ENCODE results near the gene S100A4. TPM values are rescaled to one million over a fixed set of nuclear protein-coding genes. Genes with fewer than 3 reads are reported as not detected.
A peak's percentile ranks its signal among the peaks of the same experiment; 100 is the strongest.

Gene S100A4
- total RNA-seq, 1 donor from 2014 or later = 2.8 TPM

DNA sequence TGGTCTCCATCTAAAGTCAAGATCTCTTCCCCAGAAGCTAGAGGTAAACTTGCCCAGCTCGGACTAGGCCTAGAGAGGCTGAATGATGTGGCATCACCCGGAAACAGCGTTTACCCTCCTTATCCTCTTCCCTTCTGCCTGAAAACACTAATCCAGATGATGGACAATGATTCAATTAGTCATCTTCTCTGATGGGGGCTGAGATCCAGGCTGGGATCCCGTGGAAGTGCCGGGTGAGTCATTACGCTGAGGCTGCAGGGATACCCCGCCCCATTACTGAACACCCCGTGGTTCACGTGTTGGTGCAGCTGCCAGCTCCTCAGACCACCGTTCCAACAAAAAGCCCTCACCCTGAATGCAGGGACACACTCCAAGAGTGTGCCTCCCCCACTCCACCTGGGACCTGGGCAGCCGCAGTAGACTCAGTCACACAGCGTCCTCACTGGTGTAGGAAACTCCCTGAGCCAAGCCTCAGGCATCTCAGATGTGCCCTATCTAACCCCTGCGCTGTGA is 11.9 kb downstream of the S100A4 start:
- H3K4me3 Mint-ChIP-seq (ENCODE audit: unreplicated experiment) = peak overlapping the region; percentile 13

DNA sequence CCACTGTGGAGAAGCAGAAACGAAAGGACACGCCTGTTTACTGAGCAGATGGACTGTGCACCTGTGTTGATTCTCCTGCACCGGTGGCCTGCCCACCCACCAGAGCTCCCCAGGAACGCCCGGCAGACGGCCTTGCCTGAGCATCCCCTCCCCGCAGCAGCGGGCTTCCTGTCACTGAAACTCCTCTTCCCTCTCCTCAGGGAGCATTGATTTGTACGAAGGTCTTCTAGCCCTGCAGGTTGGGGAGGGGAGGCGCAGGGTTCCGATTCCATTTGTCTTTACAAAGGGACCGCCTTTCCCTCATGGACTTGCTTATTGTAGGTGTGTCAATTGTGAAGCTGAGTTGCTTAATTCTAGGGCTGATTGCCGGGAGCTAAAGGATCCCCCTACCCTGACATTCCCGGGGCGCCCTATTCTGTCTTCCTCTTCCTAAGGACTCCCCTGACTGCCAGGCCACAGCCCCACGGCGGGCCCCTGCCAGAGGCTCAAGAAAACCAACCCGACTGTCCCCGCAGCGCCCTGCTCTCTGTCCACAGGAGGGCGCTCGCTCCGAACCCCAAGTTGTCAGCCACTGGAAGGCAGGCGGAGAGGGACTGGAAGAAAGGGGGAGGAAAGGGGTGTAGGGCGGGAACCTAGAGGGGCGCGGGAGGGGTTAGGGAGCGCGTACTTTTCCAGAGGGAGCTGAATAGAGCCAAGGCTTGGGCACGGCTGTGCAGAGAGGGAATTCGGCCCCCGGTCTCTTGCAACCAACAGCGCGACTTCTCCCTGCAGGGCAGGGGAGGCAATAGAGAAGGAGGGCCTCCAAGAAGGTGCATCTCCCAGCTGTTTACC is 12.6 kb downstream of the S100A4 start:
- Mint-ChIP-seq H3K9me3 (ENCODE audit: unreplicated experiment) (no peaks in the 10 kb centered on the region), H3K27ac (ENCODE audit: unreplicated experiment) (no peak overlapping the region), H3K27me3 (ENCODE audit: unreplicated experiment) (peaks cover 8% of the 10 kb centered on the region), H3K36me3 (ENCODE audit: low read depth, unreplicated experiment) (no peaks in the 10 kb centered on the region), H3K4me1 (ENCODE audit: unreplicated experiment) (peaks cover 17% of the 10 kb centered on the region), H3K4me3 (ENCODE audit: unreplicated experiment) (peak overlapping the region; percentile 13)
- DNase-seq (ENCODE audit: low spot score) = peak; percentile 85
- TF ChIP-seq, protein P1, sequence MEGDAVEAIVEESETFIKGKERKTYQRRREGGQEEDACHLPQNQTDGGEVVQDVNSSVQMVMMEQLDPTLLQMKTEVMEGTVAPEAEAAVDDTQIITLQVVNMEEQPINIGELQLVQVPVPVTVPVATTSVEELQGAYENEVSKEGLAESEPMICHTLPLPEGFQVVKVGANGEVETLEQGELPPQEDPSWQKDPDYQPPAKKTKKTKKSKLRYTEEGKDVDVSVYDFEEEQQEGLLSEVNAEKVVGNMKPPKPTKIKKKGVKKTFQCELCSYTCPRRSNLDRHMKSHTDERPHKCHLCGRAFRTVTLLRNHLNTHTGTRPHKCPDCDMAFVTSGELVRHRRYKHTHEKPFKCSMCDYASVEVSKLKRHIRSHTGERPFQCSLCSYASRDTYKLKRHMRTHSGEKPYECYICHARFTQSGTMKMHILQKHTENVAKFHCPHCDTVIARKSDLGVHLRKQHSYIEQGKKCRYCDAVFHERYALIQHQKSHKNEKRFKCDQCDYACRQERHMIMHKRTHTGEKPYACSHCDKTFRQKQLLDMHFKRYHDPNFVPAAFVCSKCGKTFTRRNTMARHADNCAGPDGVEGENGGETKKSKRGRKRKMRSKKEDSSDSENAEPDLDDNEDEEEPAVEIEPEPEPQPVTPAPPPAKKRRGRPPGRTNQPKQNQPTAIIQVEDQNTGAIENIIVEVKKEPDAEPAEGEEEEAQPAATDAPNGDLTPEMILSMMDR (IDR thresholded peaks at IDR 0.05; ENCODE audit: unreplicated experiment) = peak; percentile 78

More for the DNA sequence above, 11.9 kb downstream of the S100A4 start:
- peaks cover 17% of the 10 kb centered on the region for H3K4me1 Mint-ChIP-seq (ENCODE audit: unreplicated experiment)
- H3K9me3 Mint-ChIP-seq (ENCODE audit: unreplicated experiment) = no peaks in the 10 kb centered on the region
- peaks cover 12% of the 10 kb centered on the region for H3K27me3 Mint-ChIP-seq (ENCODE audit: unreplicated experiment)
- H3K36me3 Mint-ChIP-seq (ENCODE audit: low read depth, unreplicated experiment) = no peaks in the 10 kb centered on the region
- TF ChIP-seq, protein P1 (IDR thresholded peaks at IDR 0.05; ENCODE audit: unreplicated experiment) = no peak
- no peak for DNase-seq (ENCODE audit: low spot score)
- H3K27ac Mint-ChIP-seq (ENCODE audit: unreplicated experiment) = no peak overlapping the region

DNA sequence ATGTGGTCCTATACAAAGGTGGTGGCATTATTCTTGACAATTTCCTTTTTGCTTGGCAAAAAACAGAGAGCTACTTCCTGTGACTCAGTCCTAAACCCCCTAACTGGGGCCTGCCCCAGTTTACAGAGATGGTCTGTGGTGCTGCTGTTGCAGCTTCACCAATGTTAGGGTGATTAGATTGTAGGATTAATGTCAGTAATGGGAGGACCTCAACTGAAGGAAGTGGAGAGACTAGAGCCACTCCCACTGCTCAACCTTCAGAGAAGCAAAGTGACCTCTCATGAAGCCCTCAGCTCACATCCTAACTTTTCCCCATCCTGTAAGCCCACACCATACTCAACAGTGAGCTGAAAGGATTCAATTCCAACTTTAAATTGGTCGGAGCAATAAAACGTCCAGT is 13.4 kb downstream of the S100A4 start:
- H3K36me3 Mint-ChIP-seq (ENCODE audit: low read depth, unreplicated experiment) = no peaks in the 10 kb centered on the region
- peak overlapping the region; percentile 13 for H3K4me3 Mint-ChIP-seq (ENCODE audit: unreplicated experiment)
- no peak overlapping the region for H3K27ac Mint-ChIP-seq (ENCODE audit: unreplicated experiment)
- peaks cover 7% of the 10 kb centered on the region for H3K27me3 Mint-ChIP-seq (ENCODE audit: unreplicated experiment)
- TF ChIP-seq, protein P1 (IDR thresholded peaks at IDR 0.05; ENCODE audit: unreplicated experiment) = no peak
- no peaks in the 10 kb centered on the region for H3K9me3 Mint-ChIP-seq (ENCODE audit: unreplicated experiment)
- DNase-seq (ENCODE audit: low spot score) = no peak
- H3K4me1 Mint-ChIP-seq (ENCODE audit: unreplicated experiment) = peaks cover 17% of the 10 kb centered on the region

DNA sequence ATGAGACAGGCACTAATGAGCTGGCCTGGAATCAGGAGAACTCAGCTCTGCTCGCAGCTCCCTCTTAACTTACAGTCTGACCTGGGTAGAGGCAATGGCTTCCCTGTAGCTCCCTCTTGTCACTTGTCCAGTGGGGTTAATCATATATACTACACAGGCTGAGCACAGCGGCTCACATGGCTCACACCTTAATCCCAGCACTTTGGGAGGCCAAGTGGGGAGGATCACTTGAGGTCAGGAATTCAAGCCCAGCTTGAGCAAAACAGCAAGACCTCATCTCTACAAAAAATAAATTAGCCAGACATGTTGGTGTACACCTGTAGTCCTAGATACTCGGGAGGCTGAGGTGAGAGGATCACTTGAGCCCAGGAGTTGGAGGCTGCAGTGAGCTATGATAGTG is 14.0 kb downstream of the S100A4 start:
- TF ChIP-seq, protein P1 (IDR thresholded peaks at IDR 0.05; ENCODE audit: unreplicated experiment) = no peak
- Mint-ChIP-seq H3K27ac (ENCODE audit: unreplicated experiment) (no peak overlapping the region), H3K9me3 (ENCODE audit: unreplicated experiment) (no peaks in the 10 kb centered on the region), H3K27me3 (ENCODE audit: unreplicated experiment) (peaks cover 7% of the 10 kb centered on the region), H3K36me3 (ENCODE audit: low read depth, unreplicated experiment) (no peaks in the 10 kb centered on the region), H3K4me1 (ENCODE audit: unreplicated experiment) (peaks cover 17% of the 10 kb centered on the region), H3K4me3 (ENCODE audit: unreplicated experiment) (no peak overlapping the region)
- DNase-seq (ENCODE audit: low spot score) = no peak

DNA sequence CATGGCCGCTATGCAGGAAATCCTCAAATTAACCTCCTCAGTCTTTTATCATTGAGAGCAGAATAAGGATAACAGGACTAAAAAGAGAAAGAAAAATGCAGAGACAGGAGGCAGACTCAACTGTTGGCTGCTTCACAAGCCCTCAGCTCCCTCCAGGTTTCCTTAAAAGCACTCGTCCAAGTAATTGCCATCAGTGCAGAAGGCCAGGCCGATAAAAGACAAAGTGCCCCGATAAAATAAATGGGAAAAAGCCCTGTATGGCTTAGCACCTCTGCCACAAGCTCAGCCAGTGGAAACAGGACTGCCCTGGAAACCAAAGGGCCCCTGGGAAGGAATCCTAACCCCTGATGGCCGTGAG is 17.9 kb downstream of the S100A4 start:
- no peaks in the 10 kb centered on the region for H3K9me3 Mint-ChIP-seq (ENCODE audit: unreplicated experiment)
- TF ChIP-seq, protein P1 (IDR thresholded peaks at IDR 0.05; ENCODE audit: unreplicated experiment) = no peak
- peaks cover 2% of the 10 kb centered on the region for H3K27me3 Mint-ChIP-seq (ENCODE audit: unreplicated experiment)
- H3K4me3 Mint-ChIP-seq (ENCODE audit: unreplicated experiment) = no peak overlapping the region
- peaks cover 6% of the 10 kb centered on the region for H3K4me1 Mint-ChIP-seq (ENCODE audit: unreplicated experiment)
- no peak overlapping the region for H3K27ac Mint-ChIP-seq (ENCODE audit: unreplicated experiment)
- DNase-seq (ENCODE audit: low spot score) = no peak
- no peaks in the 10 kb centered on the region for H3K36me3 Mint-ChIP-seq (ENCODE audit: low read depth, unreplicated experiment)
